H9 (cell line): ENCODE results near the gene ABHD14A. TPM values are rescaled to one million over a fixed set of nuclear protein-coding genes. Genes with fewer than 3 reads are reported as not detected.
A peak's percentile ranks its signal among the peaks of the same experiment; 100 is the strongest.

Experiments
- DNase-seq: peaks from one replicate; pipeline ENCODE4 v3.0.0-alpha.2; 2017
- H2AFZ ChIP-seq: one replicate; pipeline ENCODE4 v1.6.1; 2013; ENCODE audit warnings: mild to moderate bottlenecking, low read length, control low read depth, moderate library complexity
- H2AK5ac ChIP-seq: 2 replicates; pipeline ENCODE4 v1.6.1; 2013; ENCODE audit warnings: low read length, control low read depth, mixed read lengths; ENCODE audit not compliant: insufficient read length
- H2BK120ac ChIP-seq: one replicate; pipeline ENCODE4 v1.6.1; 2013; ENCODE audit warnings: low read depth, mild to moderate bottlenecking, low read length, control low read depth, inconsistent platforms; ENCODE audit not compliant: poor library complexity, severe bottlenecking
- H2BK12ac ChIP-seq: 2 replicates; pipeline ENCODE4 v1.6.1; 2013; ENCODE audit warnings: low read length, control low read depth, mixed read lengths, low read depth; ENCODE audit not compliant: insufficient read length
- H2BK15ac ChIP-seq: 2 replicates; pipeline ENCODE4 v1.6.1; 2013; ENCODE audit warnings: low read depth, low read length, control low read depth
- H2BK20ac ChIP-seq: one replicate; pipeline ENCODE4 v1.6.1; 2013; ENCODE audit warnings: low read depth, mild to moderate bottlenecking, low read length, control low read depth, inconsistent platforms; ENCODE audit not compliant: poor library complexity, severe bottlenecking
- H2BK5ac ChIP-seq: 2 replicates; pipeline ENCODE4 v1.6.1; 2013; ENCODE audit warnings: low read length, control low read depth, mixed read lengths; ENCODE audit not compliant: insufficient read length
- H3K14ac ChIP-seq: 2 replicates; pipeline ENCODE4 v1.6.1; 2013; ENCODE audit warnings: low read length, control low read depth; ENCODE audit not compliant: insufficient read depth
- H3K18ac ChIP-seq: 2 replicates; pipeline ENCODE4 v1.6.1; 2013; ENCODE audit warnings: low read depth, mild to moderate bottlenecking, mixed read lengths, low read length, control low read depth; ENCODE audit not compliant: insufficient read length
- H3K23ac ChIP-seq: 2 replicates; pipeline ENCODE4 v1.6.1; 2013; ENCODE audit warnings: low read length, control low read depth, mixed read lengths, low read depth; ENCODE audit not compliant: insufficient read length
- H3K23me2 ChIP-seq: 2 replicates; pipeline ENCODE4 v1.6.1; 2013; ENCODE audit warnings: low read depth, mild to moderate bottlenecking, mixed read lengths, low read length, control low read depth; ENCODE audit not compliant: insufficient read length, poor library complexity, severe bottlenecking
- H3K27ac ChIP-seq: 2 replicates; pipeline ENCODE4 v1.5.1; 2013; ENCODE audit warnings: low read length, control low read depth, mixed read lengths, low read depth; ENCODE audit not compliant: insufficient read length
- H3K27me3 ChIP-seq: 2 replicates; pipeline ENCODE4 v1.6.1; 2013; ENCODE audit warnings: low read length, control low read depth, inconsistent platforms; ENCODE audit not compliant: insufficient read depth
- H3K4ac ChIP-seq: 2 replicates; pipeline ENCODE4 v1.6.1; 2013; ENCODE audit warnings: low read depth, mild to moderate bottlenecking, control low read depth, inconsistent platforms, low read length, moderate library complexity
- H3K4me1 ChIP-seq: 2 replicates; pipeline ENCODE4 v1.6.1; 2013; ENCODE audit warnings: low read length, control low read depth, inconsistent platforms; ENCODE audit not compliant: insufficient read depth
- H3K4me2 ChIP-seq: 2 replicates; pipeline ENCODE4 v1.6.1; 2013; ENCODE audit warnings: low read length, control low read depth, mixed read lengths; ENCODE audit not compliant: insufficient read length, insufficient read depth
- H3K56ac ChIP-seq: 2 replicates; pipeline ENCODE4 v1.6.1; 2013; ENCODE audit warnings: low read depth, mild to moderate bottlenecking, mixed read lengths, low read length, control low read depth; ENCODE audit not compliant: insufficient read length
- H3K79me1 ChIP-seq: 2 replicates; pipeline ENCODE4 v1.6.1; 2013; ENCODE audit warnings: low read depth, mild to moderate bottlenecking, moderate library complexity, low read length, control low read depth, inconsistent platforms; ENCODE audit not compliant: insufficient read depth, poor library complexity, severe bottlenecking
- H3K79me2 ChIP-seq: 2 replicates; pipeline ENCODE4 v1.6.1; 2013; ENCODE audit warnings: low read length, control low read depth, inconsistent platforms; ENCODE audit not compliant: insufficient read depth
- H3K9ac ChIP-seq: 2 replicates; pipeline ENCODE4 v1.6.1; 2013; ENCODE audit warnings: low read length, control low read depth, mixed read lengths; ENCODE audit not compliant: insufficient read length; ENCODE audit errors: extremely low read depth
- H3K9me3 ChIP-seq: one replicate; pipeline ENCODE4 v1.6.1; 2013; ENCODE audit warnings: low read depth, low read length, inconsistent platforms; ENCODE audit not compliant: control insufficient read depth
- H3T11ph ChIP-seq: one replicate; pipeline ENCODE4 v1.6.1; 2013; ENCODE audit warnings: mild to moderate bottlenecking, low read length, control low read depth, inconsistent platforms
- H4K20me1 ChIP-seq: one replicate; pipeline ENCODE4 v1.6.1; 2013; ENCODE audit not compliant: control insufficient read depth, insufficient read length, insufficient read depth
- H4K5ac ChIP-seq: 2 replicates; pipeline ENCODE4 v1.6.1; 2013; ENCODE audit warnings: low read depth, mild to moderate bottlenecking, mixed read lengths, low read length, control low read depth; ENCODE audit not compliant: insufficient read length
- H4K8ac ChIP-seq: replicated peaks from 2 replicates; pipeline ENCODE4 v1.6.1; 2013; ENCODE audit warnings: low read length, control low read depth, mixed read lengths, low read depth; ENCODE audit not compliant: insufficient read length
- H4K91ac ChIP-seq: 2 replicates; pipeline ENCODE4 v1.6.1; 2013; ENCODE audit warnings: low read depth, mild to moderate bottlenecking, moderate library complexity, mixed read lengths, low read length, control low read depth; ENCODE audit not compliant: insufficient read length
- H3K27ac Mint-ChIP-seq, 3 experiments: 2 replicates in 2 of 3; 3 replicates in 1 of 3; pipeline ENCODE4 v1.8.0; 2020 to 2021; ENCODE audit warnings: mixed read lengths in 3 of 3, mild to moderate bottlenecking in 1 of 3, moderate library complexity in 1 of 3
- H3K27me3 Mint-ChIP-seq: 2 replicates; pipeline ENCODE4 v1.8.0; 2021; ENCODE audit warnings: low read depth, mild to moderate bottlenecking, moderate library complexity, mixed read lengths
- H3K36me3 Mint-ChIP-seq, 3 experiments: 2 replicates in 2 of 3; 3 replicates in 1 of 3; pipeline ENCODE4 v1.8.0; 2020 to 2021; ENCODE audit warnings: low read depth in 3 of 3, mixed read lengths in 3 of 3; ENCODE audit not compliant: insufficient read depth in 1 of 3
- H3K4me1 Mint-ChIP-seq, 2 experiments: 2 replicates each; pipeline ENCODE4 v1.8.0; 2020; ENCODE audit warnings: mixed read lengths in 2 of 2
- H3K4me3 Mint-ChIP-seq, 2 experiments: 2 replicates in 1 of 2; 3 replicates in 1 of 2; pipeline ENCODE4 v1.8.0; 2020 to 2021; ENCODE audit warnings: mild to moderate bottlenecking in 2 of 2, mixed read lengths in 2 of 2, moderate library complexity in 1 of 2
- H3K9me3 Mint-ChIP-seq, 2 experiments: 2 replicates in 1 of 2; 3 replicates in 1 of 2; pipeline ENCODE4 v1.8.0; 2020; ENCODE audit warnings: mild to moderate bottlenecking in 2 of 2, mixed read lengths in 2 of 2, moderate library complexity in 1 of 2
- CTCF ChIP-seq: fragments of 200-600 bp; sonication (generic); conservative IDR thresholded peaks from 3 replicates; pipeline ENCODE4 v1.8.0; 2021; ENCODE audit warnings: antibody characterized with exemption, mild to moderate bottlenecking
- WGBS: extraction: QIAGEN DNeasy Blood & Tissue Kit; methylation state at CpG from one replicate; pipeline ENCODE4 v1.1.7; 2013; ENCODE audit warnings: missing lambda C conversion rate, low lambda C conversion rate, mixed read lengths; ENCODE audit not compliant: insufficient read length; ENCODE audit errors: extremely low coverage; 5-methylcytosine and 5-hydroxymethylcytosine counted together
- total RNA-seq: library from RNA; stranded (reverse); gene quantifications from 2 replicates; pipeline ENCODE4 v1.2.1, GENCODE V29; 2021

The ABHD14A gene
- total RNA-seq, 1 experiment from 2014 or later, result 3.1 TPM

GRCh38 chr3:51940648-51941462 is 34.0 kb upstream of the ABHD14A start:
- H3K14ac ChIP-seq, result no peak overlapping the region
- Mint-ChIP-seq H3K9me3 (no peaks in the 10 kb centered on the region; a peak in 1 of 5 replicates), H3K4me3 (peak overlapping the region; percentile 87 to 93), H3K27me3 (peaks cover 32% of the 10 kb centered on the region), H3K4me1 (peaks cover 17 to 18% of the 10 kb centered on the region in 2 experiments), H3K27ac (peak overlapping the region; percentile 17 to 71 (median 19); a peak in 3 of 7 replicates), H3K36me3 (peaks cover 31 to 46% (median 44%) of the 10 kb centered on the region in 3 experiments; a peak in 6 of 7 replicates)
- H3K4ac ChIP-seq, result no peak overlapping the region
- no peak for DNase-seq
- no peak for TF ChIP-seq CTCF
- H2BK120ac ChIP-seq, result no peak overlapping the region
- H2BK15ac ChIP-seq, result no peak overlapping the region
- no peak overlapping the region for H2AFZ ChIP-seq
- H3K4me1 ChIP-seq, result 0 out of 2 replicates have a peak, but pooled peaks cover 2% of the 10 kb centered on the region
- peak overlapping the region; percentile 87 for H3K4me2 ChIP-seq
- no peak overlapping the region for H4K5ac ChIP-seq
- H3K79me2 ChIP-seq, result peaks cover 10% of the 10 kb centered on the region
- no peak overlapping the region for H4K8ac ChIP-seq
- no peak overlapping the region for H3K27ac ChIP-seq
- peaks cover 14% of the 10 kb centered on the region for H3K79me1 ChIP-seq
- no peak overlapping the region for H2BK20ac ChIP-seq
- H2BK5ac ChIP-seq, result no peak overlapping the region
- WGBS, result 100% methylated on average over 1 of the region's 13 CpGs
- no peak overlapping the region for H2BK12ac ChIP-seq
- H2AK5ac ChIP-seq, result no peak overlapping the region
- peak overlapping the region; percentile 65 for H3K9ac ChIP-seq
- no peaks in the 10 kb centered on the region for H3K9me3 ChIP-seq
- no peak overlapping the region for H3K56ac ChIP-seq
- no peaks in the 10 kb centered on the region for H3K27me3 ChIP-seq
- H4K91ac ChIP-seq, result no peak overlapping the region
- H3K23ac ChIP-seq, result no peak overlapping the region
- no peak overlapping the region for H3K18ac ChIP-seq
- peaks cover 16% of the 10 kb centered on the region for H3K23me2 ChIP-seq
- no peaks in the 10 kb centered on the region for H4K20me1 ChIP-seq
- no peak overlapping the region for H3T11ph ChIP-seq
